ENCODE measurements around the gene AKR7A2.

Gene AKR7A2

DNA sequence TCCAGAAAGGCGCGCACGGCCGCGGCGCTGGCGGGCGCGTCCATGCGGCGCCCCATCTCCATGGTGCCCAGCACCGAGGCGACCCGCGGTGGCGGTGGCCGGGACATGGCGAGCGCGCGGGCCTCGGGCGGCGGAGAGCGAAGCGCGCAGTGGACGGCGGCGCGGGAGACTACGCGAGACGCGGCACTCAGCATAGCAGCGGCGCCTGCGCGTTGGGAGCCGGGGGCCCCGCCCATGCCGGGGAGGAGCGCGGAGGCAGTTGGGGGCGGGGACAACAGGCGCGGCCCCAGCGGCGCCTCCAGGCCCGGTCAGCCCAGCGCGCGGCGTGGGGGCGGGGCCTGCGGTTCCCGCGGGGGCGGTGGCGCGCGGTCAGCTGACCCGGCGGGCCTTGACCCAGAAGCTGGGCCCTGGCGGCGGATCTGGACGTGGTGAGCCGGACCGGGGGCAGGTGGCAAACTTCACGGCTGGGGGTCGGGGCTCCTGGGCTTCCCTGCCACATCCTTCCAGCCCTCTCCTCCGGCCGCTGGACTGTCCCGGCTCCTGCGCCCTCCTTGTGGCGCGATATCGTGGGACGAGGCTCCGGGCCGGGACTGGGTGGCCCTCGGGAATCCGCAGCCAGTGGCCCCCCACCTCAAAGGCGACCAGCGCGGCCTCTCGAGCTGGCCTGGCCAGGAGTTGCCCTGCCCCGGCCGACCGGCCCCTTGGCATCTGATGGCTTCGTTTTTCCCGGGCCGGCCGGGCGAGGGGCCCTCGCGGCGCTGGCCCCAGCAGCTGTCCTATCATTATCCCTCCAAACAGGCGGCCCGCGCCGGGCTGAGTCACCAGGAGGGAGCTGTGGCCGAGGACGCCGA lies at the start of gene AKR7A2, which contains the start of gene SLC66A1:
Gene AKR7A2 (minus strand): TSS at position 214 of the 851 bp plus-strand sequence. CDS start 20 bp downstream, at position 194.
Gene SLC66A1 (plus strand): TSS at position 396 of the 851 bp plus-strand sequence. CDS start 5,352 bp downstream, outside the sequence.
- DNase-seq (ENCODE audit: low spot score), result peak; percentile 93

DNA sequence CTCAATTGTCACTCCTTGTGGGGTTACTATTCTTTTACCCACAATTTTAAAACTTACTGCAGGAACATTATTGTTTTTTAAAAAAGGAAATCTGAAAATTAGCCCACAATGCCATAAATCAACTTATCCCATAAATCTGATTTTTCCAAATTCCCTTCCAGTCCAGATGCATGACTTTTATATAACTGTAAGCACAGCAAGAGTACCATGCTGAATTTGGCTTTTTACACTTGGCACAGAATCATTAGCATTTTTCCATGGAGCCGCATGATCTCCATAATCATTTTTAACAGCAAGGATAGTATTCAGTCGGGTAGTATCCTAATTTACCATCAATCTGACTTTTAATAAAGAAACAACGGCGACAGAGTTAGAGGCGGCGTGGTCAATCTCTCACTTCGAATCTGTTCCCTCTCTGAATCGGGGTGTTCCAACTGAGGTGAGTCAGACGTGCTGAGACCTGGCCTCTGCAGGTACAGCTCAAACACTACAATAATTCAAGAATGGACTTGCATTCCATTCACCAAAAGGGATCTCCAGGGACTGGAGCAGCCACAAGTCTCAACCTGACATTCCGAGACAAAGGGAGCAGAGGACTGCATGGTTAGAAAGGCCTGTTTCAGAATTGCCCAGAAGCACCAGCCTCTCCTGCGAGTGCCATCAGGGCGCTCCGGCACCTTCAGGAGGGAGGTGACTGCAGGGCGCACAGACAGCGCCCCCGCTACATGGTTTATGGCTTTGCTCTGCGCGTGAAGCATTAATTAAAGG lies 49.1 kb upstream of the AKR7A2 start:
- no peak for DNase-seq (ENCODE audit: low spot score)

DNA sequence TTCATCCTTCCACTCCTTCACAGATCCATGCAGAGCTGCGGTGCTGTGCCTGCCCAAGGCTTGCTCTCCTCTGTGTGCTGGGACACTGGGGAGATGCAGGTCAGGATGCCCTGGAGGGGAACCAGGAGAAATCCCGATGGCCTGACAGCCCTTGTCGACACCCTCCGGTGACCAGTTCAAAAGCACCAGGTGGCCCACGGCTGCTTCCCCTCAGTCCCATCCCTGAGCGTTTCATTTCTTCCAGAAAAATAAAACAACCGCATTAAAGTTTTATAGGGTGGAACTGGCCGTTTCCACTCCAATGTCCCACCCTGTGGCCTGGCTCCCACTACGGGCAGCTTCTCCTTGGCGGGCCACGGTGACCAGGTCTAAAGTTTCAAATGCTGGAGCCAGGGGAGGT lies 48.5 kb upstream of the AKR7A2 start:
- DNase-seq (ENCODE audit: low spot score), result no peak

DNA sequence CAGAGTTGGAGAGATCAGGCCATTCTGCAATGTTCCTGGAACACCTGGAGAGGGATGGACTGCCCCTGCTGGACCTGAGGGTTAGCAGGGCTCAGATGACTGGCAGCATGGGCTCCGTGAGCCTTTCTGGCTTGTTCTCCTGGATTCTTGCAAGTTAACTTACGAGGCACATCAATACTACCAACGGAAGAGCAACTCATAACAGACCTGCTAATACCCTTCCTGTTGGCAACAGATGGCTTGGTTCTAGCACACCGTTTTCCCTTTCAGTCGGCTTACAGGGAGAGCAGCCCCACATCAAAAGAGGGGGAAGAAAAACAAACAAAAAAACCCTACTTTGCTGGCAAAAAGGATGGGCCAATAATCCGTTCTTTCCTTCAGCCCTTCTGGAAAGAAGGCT lies 48.1 kb upstream of the AKR7A2 start:
- DNase-seq (ENCODE audit: low spot score), result no peak

GRCh38 chr1:19359357-19359756 lies 47.4 kb upstream of the AKR7A2 start:
- DNase-seq (ENCODE audit: low spot score), result no peak

DNA sequence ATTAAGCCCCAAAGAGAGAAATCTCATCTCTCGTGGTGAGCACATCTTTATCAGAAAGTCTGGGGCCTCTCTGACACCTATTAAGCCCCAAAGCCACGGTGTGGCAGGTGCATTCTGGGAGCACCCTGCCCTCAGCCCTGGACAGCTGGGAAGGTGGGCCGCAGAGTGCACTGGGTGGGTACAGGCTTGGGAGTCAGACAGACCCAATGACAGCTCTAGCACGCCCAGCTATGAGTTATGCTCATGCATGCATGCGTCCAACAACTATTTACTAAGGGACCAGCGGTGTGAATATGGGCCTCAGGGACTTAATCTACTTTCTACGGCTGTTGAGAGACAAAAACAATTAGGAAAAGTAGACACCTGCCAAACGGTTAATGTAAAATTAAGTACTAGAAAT lies 46.8 kb upstream of the AKR7A2 start:
- DNase-seq (ENCODE audit: low spot score), result no peak

DNA sequence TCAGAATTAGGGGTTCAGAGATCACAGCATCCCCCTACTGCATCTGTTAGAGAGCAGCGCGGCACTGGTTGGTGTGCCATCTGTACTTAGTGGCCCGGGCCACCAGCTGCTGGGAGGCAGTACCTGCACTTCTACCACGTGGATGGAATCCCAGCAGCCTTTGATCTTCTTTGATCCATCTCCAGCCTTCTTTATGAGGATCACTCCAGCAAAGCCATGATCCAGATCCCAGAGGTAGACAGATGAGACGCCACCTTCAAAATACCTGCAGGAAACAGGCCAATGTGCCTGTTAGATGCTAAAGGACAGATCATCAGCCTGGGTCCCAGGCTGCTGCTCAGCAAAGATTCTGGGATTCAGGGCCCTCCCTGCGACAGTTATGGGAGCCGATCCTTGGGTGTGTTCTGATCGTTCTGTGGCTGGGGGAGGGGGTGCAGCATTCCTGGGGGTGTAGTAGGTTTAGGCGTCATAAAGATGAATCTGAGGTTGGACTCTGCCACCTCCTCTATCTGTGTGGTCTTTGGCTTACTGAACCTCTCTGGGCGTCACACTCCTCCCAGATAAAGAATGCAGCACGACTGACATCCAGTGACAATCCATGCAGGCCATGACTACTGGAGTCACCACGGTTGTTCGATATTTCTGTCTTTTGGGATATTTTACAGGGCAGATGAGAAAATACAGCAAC lies 45.5 kb upstream of the AKR7A2 start:
- DNase-seq (ENCODE audit: low spot score), result no peak

- no peak for DNase-seq (ENCODE audit: low spot score)
Observed at GRCh38 chr1:19356266-19356665, 44.3 kb upstream of the AKR7A2 start.

- no peak for DNase-seq (ENCODE audit: low spot score)
Observed at GRCh38 chr1:19354531-19354981, 42.6 kb upstream of the AKR7A2 start.

- DNase-seq (ENCODE audit: low spot score), result no peak
Observed at GRCh38 chr1:19353596-19353995, 41.7 kb upstream of the AKR7A2 start.

DNA sequence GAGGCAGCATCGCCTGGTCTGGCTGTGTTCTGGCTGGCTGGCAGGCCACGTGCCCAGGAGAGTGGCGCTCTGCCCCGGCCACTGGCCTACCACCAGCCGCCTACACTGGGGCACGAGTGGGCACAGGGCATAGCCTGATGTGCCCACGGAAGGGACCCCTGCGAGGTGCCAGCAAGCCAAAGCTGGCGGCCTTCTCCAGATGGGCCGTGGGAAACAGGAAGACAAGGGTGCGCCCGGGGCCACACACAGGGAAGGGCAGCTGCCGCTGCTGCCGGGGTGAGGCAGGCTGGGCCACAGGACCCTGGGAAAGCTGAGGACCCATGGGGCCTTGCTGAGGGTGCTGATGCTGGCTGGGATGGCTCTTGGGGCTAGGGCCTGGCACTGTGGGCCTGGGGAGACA lies 40.9 kb upstream of the AKR7A2 start:
- DNase-seq (ENCODE audit: low spot score), result no peak

DNA sequence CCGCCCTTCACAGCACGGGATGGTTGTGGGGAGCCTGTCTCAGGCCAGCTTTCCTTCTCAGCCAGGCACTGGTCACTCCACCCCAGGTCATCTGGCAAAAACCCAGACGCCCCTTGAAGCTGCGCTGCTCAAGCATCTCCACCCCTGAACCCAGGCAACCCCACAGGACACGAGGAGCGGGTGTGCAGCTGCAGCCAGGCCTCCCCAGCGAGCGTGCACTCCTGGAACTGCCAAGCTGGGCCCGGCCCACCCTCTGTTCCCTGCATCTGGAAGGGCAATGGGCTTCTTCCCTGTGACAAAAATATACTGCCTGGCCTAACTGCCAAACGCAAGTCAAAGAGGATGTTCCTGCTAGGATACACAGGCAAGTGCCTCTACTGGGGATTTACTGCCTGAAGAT lies 39.9 kb upstream of the AKR7A2 start:
- no peak for DNase-seq (ENCODE audit: low spot score)

DNA sequence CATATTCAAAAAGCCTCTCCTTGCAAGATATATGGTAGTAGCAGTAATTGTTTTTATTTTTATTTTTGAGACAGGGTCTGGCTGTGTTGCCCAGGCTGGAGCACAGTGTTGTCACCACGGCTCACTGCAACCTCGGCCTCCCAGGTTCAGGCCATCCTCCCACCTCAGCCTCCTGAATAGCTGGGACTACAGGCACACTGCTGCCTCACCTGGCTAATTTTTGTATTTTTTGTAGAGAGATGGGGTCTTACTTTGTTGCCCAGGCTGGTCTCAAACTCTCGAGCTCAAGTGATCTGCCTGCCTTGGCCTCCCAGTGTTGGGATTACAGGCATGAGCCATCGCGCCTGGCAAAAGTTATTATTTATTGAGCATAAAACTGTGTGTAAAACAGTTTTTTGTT lies 38.6 kb upstream of the AKR7A2 start:
- DNase-seq (ENCODE audit: low spot score), result no peak

DNA sequence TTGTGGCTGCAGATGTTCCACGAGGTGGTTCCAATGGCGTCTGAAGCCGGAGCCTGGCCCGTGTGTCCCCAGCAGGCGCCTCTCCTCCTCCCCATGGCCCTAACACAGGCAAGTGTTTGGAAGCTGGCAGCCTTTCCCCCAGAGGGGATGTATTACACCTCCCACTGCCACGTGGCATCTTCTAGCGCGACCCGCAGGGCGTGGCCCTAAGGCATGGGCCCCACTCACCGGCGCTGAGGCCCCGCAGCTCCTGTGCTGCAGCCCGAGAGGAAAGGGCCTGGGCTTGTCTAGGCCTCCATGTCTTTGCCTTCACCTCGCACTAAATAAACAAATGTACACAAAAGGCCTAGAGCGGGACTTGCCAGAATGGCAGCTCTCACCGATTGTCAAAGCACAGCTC lies 38.1 kb upstream of the AKR7A2 start:
- no peak for DNase-seq (ENCODE audit: low spot score)

- no peak for DNase-seq (ENCODE audit: low spot score)
Observed at GRCh38 chr1:19348441-19349198, 36.7 kb upstream of the AKR7A2 start.

- no peak for DNase-seq (ENCODE audit: low spot score)
Observed at GRCh38 chr1:19347533-19348172, 35.7 kb upstream of the AKR7A2 start.

- no peak for DNase-seq (ENCODE audit: low spot score)
Observed at GRCh38 chr1:19346026-19346425, 34.1 kb upstream of the AKR7A2 start.

DNA sequence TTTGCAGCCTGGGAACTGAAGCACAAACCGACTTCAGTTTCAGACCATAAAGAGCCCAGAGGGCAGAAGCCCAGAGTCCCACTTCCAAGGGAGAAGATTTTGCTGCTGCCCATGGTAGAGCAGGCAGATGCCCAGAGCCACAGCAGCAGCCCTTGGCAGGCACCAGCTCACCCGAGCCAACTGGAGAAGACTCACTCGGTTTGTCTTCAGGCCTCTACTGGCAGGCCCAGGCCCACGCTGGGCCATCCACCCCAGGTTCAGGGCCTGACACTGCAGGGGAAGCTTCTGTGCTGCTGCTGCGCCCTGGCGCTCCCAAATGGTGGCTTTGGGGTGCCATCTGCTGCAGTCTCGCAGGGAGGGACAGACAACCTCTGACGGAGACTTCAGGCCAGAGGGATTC lies 33.4 kb upstream of the AKR7A2 start:
- no peak for DNase-seq (ENCODE audit: low spot score)

GRCh38 chr1:19344831-19345230 lies 32.9 kb upstream of the AKR7A2 start:
- DNase-seq (ENCODE audit: low spot score), result no peak

DNA sequence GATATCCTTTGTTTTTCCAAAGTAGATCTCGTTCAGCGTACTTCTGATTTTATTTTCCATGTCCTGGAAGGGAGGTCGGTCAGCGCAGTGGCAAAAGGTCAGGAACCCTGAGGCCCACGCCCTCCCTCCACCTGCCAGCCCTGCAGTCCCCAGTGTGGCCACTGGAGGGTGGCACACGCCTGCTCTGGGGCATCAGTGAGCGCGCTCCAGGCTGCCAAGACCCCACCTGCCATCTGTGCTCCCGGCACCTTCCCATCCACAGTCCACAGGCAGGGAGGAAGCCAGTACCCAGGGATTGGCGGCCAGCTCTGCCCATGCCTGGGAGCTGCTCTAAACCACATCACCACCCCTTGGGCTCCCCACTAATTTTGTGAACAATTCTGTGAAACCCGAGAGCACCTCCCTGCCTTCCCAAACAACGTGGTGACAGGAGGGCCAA lies 32.4 kb upstream of the AKR7A2 start:
- peak; percentile 13 for DNase-seq (ENCODE audit: low spot score)
